ENCODE results near the gene LRRC43. TPM values are rescaled to one million over a fixed set of nuclear protein-coding genes. Genes with fewer than 3 reads are reported as not detected.
A peak's percentile ranks its signal among the peaks of the same experiment; 100 is the strongest.

The LRRC43 gene
- total RNA-seq, 1 donor: 2.9 TPM

DNA sequence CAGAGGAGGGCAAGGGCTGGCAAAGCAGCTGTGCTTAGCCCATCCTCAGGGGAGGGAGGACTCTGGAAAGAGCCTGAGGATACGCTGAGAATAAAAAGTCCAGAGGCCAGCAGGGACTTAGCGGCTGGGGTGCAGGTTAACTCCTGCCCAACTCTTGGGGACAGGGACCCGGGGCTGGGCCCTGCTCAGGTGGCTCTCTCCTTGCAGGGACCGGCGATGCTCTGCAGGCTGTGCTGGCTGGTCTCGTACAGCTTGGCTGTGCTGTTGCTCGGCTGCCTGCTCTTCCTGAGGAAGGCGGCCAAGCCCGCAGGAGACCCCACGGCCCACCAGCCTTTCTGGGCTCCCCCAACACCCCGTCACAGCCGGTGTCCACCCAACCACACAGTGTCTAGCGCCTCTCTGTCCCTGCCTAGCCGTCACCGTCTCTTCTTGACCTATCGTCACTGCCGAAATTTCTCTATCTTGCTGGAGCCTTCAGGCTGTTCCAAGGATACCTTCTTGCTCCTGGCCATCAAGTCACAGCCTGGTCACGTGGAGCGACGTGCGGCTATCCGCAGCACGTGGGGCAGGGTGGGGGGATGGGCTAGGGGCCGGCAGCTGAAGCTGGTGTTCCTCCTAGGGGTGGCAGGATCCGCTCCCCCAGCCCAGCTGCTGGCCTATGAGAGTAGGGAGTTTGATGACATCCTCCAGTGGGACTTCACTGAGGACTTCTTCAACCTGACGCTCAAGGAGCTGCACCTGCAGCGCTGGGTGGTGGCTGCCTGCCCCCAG lies 23.4 kb downstream of the LRRC43 start:
- TF ChIP-seq, protein P1, sequence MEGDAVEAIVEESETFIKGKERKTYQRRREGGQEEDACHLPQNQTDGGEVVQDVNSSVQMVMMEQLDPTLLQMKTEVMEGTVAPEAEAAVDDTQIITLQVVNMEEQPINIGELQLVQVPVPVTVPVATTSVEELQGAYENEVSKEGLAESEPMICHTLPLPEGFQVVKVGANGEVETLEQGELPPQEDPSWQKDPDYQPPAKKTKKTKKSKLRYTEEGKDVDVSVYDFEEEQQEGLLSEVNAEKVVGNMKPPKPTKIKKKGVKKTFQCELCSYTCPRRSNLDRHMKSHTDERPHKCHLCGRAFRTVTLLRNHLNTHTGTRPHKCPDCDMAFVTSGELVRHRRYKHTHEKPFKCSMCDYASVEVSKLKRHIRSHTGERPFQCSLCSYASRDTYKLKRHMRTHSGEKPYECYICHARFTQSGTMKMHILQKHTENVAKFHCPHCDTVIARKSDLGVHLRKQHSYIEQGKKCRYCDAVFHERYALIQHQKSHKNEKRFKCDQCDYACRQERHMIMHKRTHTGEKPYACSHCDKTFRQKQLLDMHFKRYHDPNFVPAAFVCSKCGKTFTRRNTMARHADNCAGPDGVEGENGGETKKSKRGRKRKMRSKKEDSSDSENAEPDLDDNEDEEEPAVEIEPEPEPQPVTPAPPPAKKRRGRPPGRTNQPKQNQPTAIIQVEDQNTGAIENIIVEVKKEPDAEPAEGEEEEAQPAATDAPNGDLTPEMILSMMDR (IDR thresholded peaks at IDR 0.05; ENCODE audit: extremely low read depth, low read depth, low read length): no peak
- DNase-seq (ENCODE audit: insufficient read length, low spot score, missing footprints): peak; percentile 64
- peaks cover 14% of the 10 kb centered on the region for H4K20me1 ChIP-seq (ENCODE audit: insufficient read depth, low read length)
- H2AFZ ChIP-seq (ENCODE audit: low read length): no peak overlapping the region
- no peak overlapping the region for H3K4me3 ChIP-seq (ENCODE audit: insufficient read depth, low read length)
- no peaks in the 10 kb centered on the region for H3K79me2 ChIP-seq (ENCODE audit: insufficient read depth, low read length)
- no peak overlapping the region for H3K4me2 ChIP-seq (ENCODE audit: insufficient read depth, low read length)
- H3K4me1 ChIP-seq (ENCODE audit: insufficient read depth, low read length): peaks cover 6% of the 10 kb centered on the region
- peaks cover 31% of the 10 kb centered on the region for H3K27me3 ChIP-seq (ENCODE audit: insufficient read depth, low read length)
- H3K36me3 ChIP-seq (ENCODE audit: insufficient read depth, low read length): peaks cover 29% of the 10 kb centered on the region
- H3K9me3 ChIP-seq (ENCODE audit: low read depth, low read length): no peaks in the 10 kb centered on the region
- H3K27ac ChIP-seq (ENCODE audit: low read depth, low read length): no peak overlapping the region

GRCh38 chr12:122206976-122207375 lies 24.1 kb downstream of the LRRC43 start:
- Histone ChIP-seq H3K4me3 (ENCODE audit: insufficient read depth, low read length) (no peak overlapping the region), H3K36me3 (ENCODE audit: insufficient read depth, low read length) (peaks cover 36% of the 10 kb centered on the region), H2AFZ (ENCODE audit: low read length) (no peak overlapping the region), H3K4me2 (ENCODE audit: insufficient read depth, low read length) (no peak overlapping the region), H4K20me1 (ENCODE audit: insufficient read depth, low read length) (peaks cover 14% of the 10 kb centered on the region), H3K9me3 (ENCODE audit: low read depth, low read length) (no peaks in the 10 kb centered on the region), H3K79me2 (ENCODE audit: insufficient read depth, low read length) (no peaks in the 10 kb centered on the region), H3K27me3 (ENCODE audit: insufficient read depth, low read length) (peaks cover 31% of the 10 kb centered on the region), H3K4me1 (ENCODE audit: insufficient read depth, low read length) (peaks cover 6% of the 10 kb centered on the region), H3K27ac (ENCODE audit: low read depth, low read length) (no peak overlapping the region)
- TF ChIP-seq, protein P1 (IDR thresholded peaks at IDR 0.05; ENCODE audit: extremely low read depth, low read depth, low read length): no peak
- peak; percentile 66 for DNase-seq (ENCODE audit: insufficient read length, low spot score, missing footprints)

GRCh38 chr12:122207391-122207790 lies 24.5 kb downstream of the LRRC43 start:
- Histone ChIP-seq H3K9me3 (ENCODE audit: low read depth, low read length) (no peaks in the 10 kb centered on the region), H3K4me2 (ENCODE audit: insufficient read depth, low read length) (no peak overlapping the region), H3K27me3 (ENCODE audit: insufficient read depth, low read length) (peaks cover 30% of the 10 kb centered on the region), H4K20me1 (ENCODE audit: insufficient read depth, low read length) (peaks cover 14% of the 10 kb centered on the region), H3K36me3 (ENCODE audit: insufficient read depth, low read length) (peaks cover 40% of the 10 kb centered on the region), H2AFZ (ENCODE audit: low read length) (no peak overlapping the region), H3K27ac (ENCODE audit: low read depth, low read length) (no peak overlapping the region), H3K4me3 (ENCODE audit: insufficient read depth, low read length) (no peak overlapping the region), H3K79me2 (ENCODE audit: insufficient read depth, low read length) (no peaks in the 10 kb centered on the region), H3K4me1 (ENCODE audit: insufficient read depth, low read length) (peaks cover 6% of the 10 kb centered on the region)
- no peak for DNase-seq (ENCODE audit: insufficient read length, low spot score, missing footprints)
- TF ChIP-seq, protein P1 (IDR thresholded peaks at IDR 0.05; ENCODE audit: extremely low read depth, low read depth, low read length): no peak

- Histone ChIP-seq H3K9me3 (ENCODE audit: low read depth, low read length) (no peaks in the 10 kb centered on the region), H2AFZ (ENCODE audit: low read length) (no peak overlapping the region), H3K27me3 (ENCODE audit: insufficient read depth, low read length) (peaks cover 21% of the 10 kb centered on the region), H3K4me3 (ENCODE audit: insufficient read depth, low read length) (no peak overlapping the region), H3K79me2 (ENCODE audit: insufficient read depth, low read length) (no peaks in the 10 kb centered on the region), H3K27ac (ENCODE audit: low read depth, low read length) (no peak overlapping the region), H3K4me2 (ENCODE audit: insufficient read depth, low read length) (no peak overlapping the region), H3K36me3 (ENCODE audit: insufficient read depth, low read length) (peaks cover 46% of the 10 kb centered on the region), H4K20me1 (ENCODE audit: insufficient read depth, low read length) (peaks cover 14% of the 10 kb centered on the region), H3K4me1 (ENCODE audit: insufficient read depth, low read length) (peaks cover 1% of the 10 kb centered on the region)
- TF ChIP-seq, protein P1 (IDR thresholded peaks at IDR 0.05; ENCODE audit: extremely low read depth, low read depth, low read length): no peak
- no peak for DNase-seq (ENCODE audit: insufficient read length, low spot score, missing footprints)
These were observed 25.3 kb downstream of the LRRC43 start for GRCh38 chr12:122208073-122208820.
